Measurements from ENCODE around the gene FBXO3. TPM values are rescaled to one million over a fixed set of nuclear protein-coding genes. Genes with fewer than 3 reads are reported as not detected.

Gene FBXO3
- total RNA-seq, 1 donor from 2014 or later = 20.9 TPM

GRCh38 chr11:33698921-33699320 lies 75.4 kb downstream of the FBXO3 start:
- H3K9me3 Mint-ChIP-seq = no peaks in the 10 kb centered on the region
- no peak for DNase-seq
- no peaks in the 10 kb centered on the region for H3K36me3 Mint-ChIP-seq (ENCODE audit: low read depth)
- H3K4me1 Mint-ChIP-seq = peaks cover 20% of the 10 kb centered on the region
- intact Hi-C loops (cut with micrococcal nuclease) = no loop called here
- no peak overlapping the region for H3K27ac Mint-ChIP-seq
- no peak overlapping the region for H3K4me3 Mint-ChIP-seq
- peaks cover 26% of the 10 kb centered on the region for H3K27me3 Mint-ChIP-seq

GRCh38 chr11:33697997-33698396 lies 76.3 kb downstream of the FBXO3 start:
- no peak for DNase-seq
- Mint-ChIP-seq H3K4me1 (peaks cover 20% of the 10 kb centered on the region), H3K27ac (no peak overlapping the region), H3K9me3 (no peaks in the 10 kb centered on the region), H3K4me3 (no peak overlapping the region), H3K27me3 (peaks cover 26% of the 10 kb centered on the region), H3K36me3 (ENCODE audit: low read depth) (no peaks in the 10 kb centered on the region)
- intact Hi-C loops (cut with micrococcal nuclease) = no loop called here

- intact Hi-C loops (cut with micrococcal nuclease) = no loop called here
- peaks cover 20% of the 10 kb centered on the region for H3K4me1 Mint-ChIP-seq
- peaks cover 26% of the 10 kb centered on the region for H3K27me3 Mint-ChIP-seq
- DNase-seq = no peak
- H3K27ac Mint-ChIP-seq = no peak overlapping the region
- no peaks in the 10 kb centered on the region for H3K36me3 Mint-ChIP-seq (ENCODE audit: low read depth)
- H3K4me3 Mint-ChIP-seq = no peak overlapping the region
- H3K9me3 Mint-ChIP-seq = no peaks in the 10 kb centered on the region
Measured at GRCh38 chr11:33696931-33697638, 77.2 kb downstream of the FBXO3 start.

DNA sequence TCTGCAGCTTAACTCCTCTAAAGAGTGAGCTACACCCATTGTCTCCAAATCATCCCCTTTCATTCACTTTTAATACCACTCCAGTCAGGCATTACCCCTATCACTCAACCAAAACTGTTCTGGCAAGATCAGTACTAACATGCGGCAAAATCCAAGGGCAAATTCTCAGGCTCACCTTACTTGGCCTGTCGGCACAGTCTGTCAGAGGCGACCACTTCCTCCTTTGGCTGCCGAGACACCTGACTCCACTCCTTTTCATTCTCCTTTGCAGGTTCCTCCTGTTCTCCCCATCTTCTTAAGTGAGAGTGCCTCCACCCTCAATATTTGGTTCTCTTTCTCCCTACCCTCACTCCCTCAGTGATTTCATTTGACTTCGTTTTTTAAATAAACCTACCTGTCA lies 77.9 kb downstream of the FBXO3 start:
- H3K27ac Mint-ChIP-seq = no peak overlapping the region
- intact Hi-C loops (cut with micrococcal nuclease) = no loop called here
- no peak overlapping the region for H3K4me3 Mint-ChIP-seq
- no peaks in the 10 kb centered on the region for H3K36me3 Mint-ChIP-seq (ENCODE audit: low read depth)
- peaks cover 18% of the 10 kb centered on the region for H3K4me1 Mint-ChIP-seq
- no peak for DNase-seq
- peaks cover 26% of the 10 kb centered on the region for H3K27me3 Mint-ChIP-seq
- H3K9me3 Mint-ChIP-seq = no peaks in the 10 kb centered on the region

GRCh38 chr11:33695051-33695566 lies 79.2 kb downstream of the FBXO3 start:
- no peak overlapping the region for H3K4me3 Mint-ChIP-seq
- H3K27ac Mint-ChIP-seq = no peak overlapping the region
- peaks cover 26% of the 10 kb centered on the region for H3K27me3 Mint-ChIP-seq
- H3K36me3 Mint-ChIP-seq (ENCODE audit: low read depth) = no peaks in the 10 kb centered on the region
- H3K9me3 Mint-ChIP-seq = no peaks in the 10 kb centered on the region
- intact Hi-C loops (cut with micrococcal nuclease) = no loop called here
- peaks cover 19% of the 10 kb centered on the region for H3K4me1 Mint-ChIP-seq
- DNase-seq = no peak

DNA sequence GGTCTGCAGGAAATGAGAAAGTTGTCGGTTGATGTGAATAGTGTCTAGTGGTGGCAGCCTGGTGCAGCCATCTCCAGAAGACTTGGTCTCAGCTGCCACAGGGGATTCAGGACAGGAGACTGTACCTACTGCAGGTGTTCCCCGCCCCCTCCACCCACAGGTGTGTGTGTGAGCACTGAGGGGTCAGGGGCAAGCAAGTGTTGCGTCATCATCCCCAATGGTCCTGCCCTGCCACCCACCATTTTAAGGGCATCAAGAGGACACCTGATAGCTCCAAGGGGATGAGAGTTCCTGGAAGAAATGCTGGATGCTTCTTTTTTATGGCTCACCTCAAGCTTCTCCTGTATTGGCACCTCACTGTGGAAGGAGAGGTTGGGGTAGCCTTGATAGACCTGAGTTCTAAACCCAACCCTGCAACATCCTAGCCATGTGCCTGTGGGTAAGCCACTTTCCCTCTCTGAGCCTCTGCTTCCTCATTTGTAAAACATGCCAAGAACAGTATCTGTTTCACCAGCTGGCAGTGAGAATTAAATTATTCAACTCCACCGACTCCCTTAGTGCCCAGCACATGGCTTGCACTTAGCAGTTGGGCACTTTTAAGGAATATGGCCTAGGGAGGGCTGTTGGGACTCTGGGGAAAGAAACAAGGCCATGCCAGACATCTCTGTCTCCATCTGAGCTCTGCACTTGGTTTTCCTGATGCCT lies 79.8 kb downstream of the FBXO3 start:
- H3K4me1 Mint-ChIP-seq = peaks cover 16% of the 10 kb centered on the region
- intact Hi-C loops (cut with micrococcal nuclease) = no loop called here

GRCh38 chr11:33692541-33692940 lies 81.8 kb downstream of the FBXO3 start:
- H3K4me3 Mint-ChIP-seq = no peak overlapping the region
- H3K36me3 Mint-ChIP-seq (ENCODE audit: low read depth) = no peaks in the 10 kb centered on the region
- intact Hi-C loops (cut with micrococcal nuclease) = no loop called here
- no peak for DNase-seq
- H3K9me3 Mint-ChIP-seq = no peaks in the 10 kb centered on the region
- no peak overlapping the region for H3K27ac Mint-ChIP-seq
- peaks cover 18% of the 10 kb centered on the region for H3K27me3 Mint-ChIP-seq
- H3K4me1 Mint-ChIP-seq = peaks cover 16% of the 10 kb centered on the region

More for the DNA sequence above, 79.8 kb downstream of the FBXO3 start:
- no peak overlapping the region for H3K27ac Mint-ChIP-seq
- H3K27me3 Mint-ChIP-seq = peaks cover 26% of the 10 kb centered on the region
- DNase-seq = no peak
- no peaks in the 10 kb centered on the region for H3K9me3 Mint-ChIP-seq
- H3K4me3 Mint-ChIP-seq = no peak overlapping the region
- H3K36me3 Mint-ChIP-seq (ENCODE audit: low read depth) = no peaks in the 10 kb centered on the region

DNA sequence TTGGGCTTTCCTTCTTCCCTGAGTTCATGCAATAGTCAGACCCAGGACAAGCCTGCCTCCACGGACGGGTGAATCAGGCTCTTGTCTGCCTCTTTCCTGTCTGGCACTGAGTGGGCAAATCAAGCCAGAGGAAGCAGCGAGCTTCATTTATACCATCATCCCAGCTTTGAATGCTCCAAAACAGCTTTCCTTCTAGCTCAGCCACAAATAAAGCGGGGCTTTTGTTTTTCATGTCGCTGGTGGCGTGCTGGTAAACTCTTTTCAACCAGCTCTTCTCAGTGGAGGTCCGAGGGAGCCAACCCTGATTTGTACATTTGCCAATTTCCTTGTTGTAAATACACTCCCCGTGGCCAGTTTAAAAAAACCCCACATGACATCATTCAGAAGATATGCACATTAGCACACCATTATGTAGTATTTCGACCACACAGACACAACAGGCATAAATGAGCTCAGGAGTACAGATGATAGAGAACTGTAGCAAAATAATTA lies 82.3 kb downstream of the FBXO3 start:
- DNase-seq = no peak

GRCh38 chr11:33691066-33691864 lies 83.1 kb downstream of the FBXO3 start:
- Mint-ChIP-seq H3K4me1 (peaks cover 10% of the 10 kb centered on the region), H3K4me3 (no peak overlapping the region), H3K27ac (no peak overlapping the region), H3K9me3 (no peaks in the 10 kb centered on the region), H3K27me3 (peaks cover 5% of the 10 kb centered on the region), H3K36me3 (ENCODE audit: low read depth) (no peaks in the 10 kb centered on the region)
- intact Hi-C loops (cut with micrococcal nuclease) = no loop called here
- DNase-seq = no peak

More for the DNA sequence above, 82.3 kb downstream of the FBXO3 start:
- Mint-ChIP-seq H3K27ac (no peak overlapping the region), H3K4me1 (peaks cover 16% of the 10 kb centered on the region), H3K27me3 (peaks cover 13% of the 10 kb centered on the region), H3K4me3 (no peak overlapping the region), H3K36me3 (ENCODE audit: low read depth) (no peaks in the 10 kb centered on the region), H3K9me3 (no peaks in the 10 kb centered on the region)
- intact Hi-C loops (cut with micrococcal nuclease) = no loop called here

Other genes with a start within 250 kb of the FBXO3 start
- gene C11orf91, start 73.7 kb downstream of the FBXO3 start, total RNA-seq = 0.51 TPM in 1 of 2 replicates, not detected in the other
- 94.1 and 98.7 TPM in 2 replicates for gene CD59, start 38.1 kb downstream of the FBXO3 start, total RNA-seq
- not detected in 2 replicates for gene LMO2, start 117.6 kb upstream of the FBXO3 start, total RNA-seq

Data from activated CD4-positive, alpha-beta T cell treated with anti-CD3 and anti-CD28 coated beads, Interleukin-2, amount 10 ng/mL, durations not matched to agents 24 days and 14 days (primary cell).